Dermis microvascular lymphatic vessel endothelial cell (primary cell): Measurements from ENCODE around the gene PHOX2B. TPM values are rescaled to one million over a fixed set of nuclear protein-coding genes. Genes with fewer than 3 reads are reported as not detected.

Source experiments
- DNase-seq, 2 donors: peaks; one replicate each; pipeline versions ENCODE4 v3.0.0 to v3.0.0-alpha.2; 2010; ENCODE audit warnings: low read depth in 2 of 2
- total RNA-seq: library from RNA; depleted of rRNA; stranded (reverse); fragments of >200 nt; gene quantifications from 2 replicates; pipeline ENCODE4 v1.2.1, GENCODE V29; 2014

The PHOX2B gene
- total RNA-seq, result not detected in 2 replicates

DNA sequence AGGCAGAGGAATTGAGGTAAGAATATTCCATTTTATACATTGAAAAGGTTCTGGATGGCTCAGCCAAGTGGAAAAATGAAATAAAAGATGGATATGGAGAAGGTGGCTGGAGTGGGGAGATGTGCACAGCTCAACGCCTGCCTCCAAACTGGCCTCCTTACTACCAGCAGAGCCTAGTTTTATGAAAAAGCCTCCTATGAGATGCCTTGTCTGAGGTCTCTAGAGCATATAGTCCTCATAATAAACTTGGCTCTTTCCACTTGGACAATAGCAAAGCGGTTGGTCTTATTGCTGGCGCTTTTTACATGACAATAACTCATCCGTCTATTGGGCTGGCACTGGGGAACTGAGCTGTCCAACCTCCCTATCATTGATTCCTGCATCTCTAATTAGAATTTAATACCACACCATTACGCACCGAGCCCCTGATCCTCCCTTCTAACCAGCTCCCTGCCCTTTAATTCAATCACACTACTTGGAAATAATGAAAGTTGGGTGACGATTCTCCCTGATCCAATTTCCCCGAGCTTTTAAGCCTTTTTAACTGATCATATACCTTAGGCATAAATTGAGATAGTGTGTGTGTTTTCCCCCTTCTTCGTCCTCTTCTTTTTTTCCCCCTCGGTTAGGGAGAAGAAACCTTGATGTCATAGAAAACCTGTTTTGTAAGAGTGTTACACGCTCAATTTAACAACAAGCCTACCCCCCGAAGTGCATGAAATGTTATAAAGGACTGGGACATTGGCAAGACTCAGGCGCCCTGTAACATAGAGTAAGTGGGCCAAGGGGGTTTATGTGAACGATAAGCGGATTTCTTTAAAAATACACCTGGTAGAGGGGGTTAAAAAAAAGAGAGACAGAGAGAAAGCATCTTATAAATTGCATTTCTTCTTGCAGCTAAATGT, at the start of gene PHOX2B:
Gene PHOX2B (minus strand): TSS at position 155 of the 905 bp plus-strand sequence. CDS start 115 bp downstream, at position 40.
- DNase-seq, result no peak

GRCh38 chr4:41797260-41797659, 48.7 kb upstream of the PHOX2B start:
- no peak for DNase-seq

GRCh38 chr4:41796545-41797210, 48.2 kb upstream of the PHOX2B start:
- no peak for DNase-seq

DNA sequence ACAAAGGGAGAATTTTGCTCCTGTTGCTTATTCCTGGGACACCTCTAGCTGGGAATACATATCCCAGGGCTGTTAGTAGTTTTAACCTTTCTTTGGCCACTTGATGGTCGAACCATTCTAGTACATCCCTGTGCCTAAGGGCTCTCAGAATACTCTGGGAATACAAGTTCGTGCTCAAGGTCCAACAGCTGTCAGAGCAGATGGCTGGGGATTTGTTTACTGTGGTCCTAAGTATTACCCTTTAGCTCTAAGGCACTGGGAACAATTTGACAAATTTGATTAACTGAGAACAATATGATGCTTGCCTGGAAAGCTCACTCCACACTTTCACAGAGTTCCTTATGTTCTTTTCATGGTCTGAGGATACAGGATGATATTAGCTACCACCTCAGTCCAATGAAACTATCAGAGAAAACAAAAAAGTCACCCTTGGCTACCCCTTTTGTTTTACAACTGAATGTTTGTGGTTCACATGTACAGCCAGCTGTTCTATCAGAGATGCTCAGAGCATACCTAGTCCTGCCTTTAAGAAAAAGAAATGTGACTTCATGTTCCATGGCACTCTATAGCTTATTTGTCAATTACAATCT, 47.4 kb upstream of the PHOX2B start:
- no peak for DNase-seq

GRCh38 chr4:41792166-41792565, 43.6 kb upstream of the PHOX2B start:
- no peak for DNase-seq

- DNase-seq, result no peak
Observed at GRCh38 chr4:41791557-41791956, 43.0 kb upstream of the PHOX2B start.

GRCh38 chr4:41787931-41788330, 39.4 kb upstream of the PHOX2B start:
- DNase-seq, result no peak

- no peak for DNase-seq
Observed at GRCh38 chr4:41785665-41786064, 37.1 kb upstream of the PHOX2B start.

- DNase-seq, result no peak
Observed at GRCh38 chr4:41784191-41784979, 35.9 kb upstream of the PHOX2B start.

GRCh38 chr4:41776466-41776865, 27.9 kb upstream of the PHOX2B start:
- no peak for DNase-seq

DNA sequence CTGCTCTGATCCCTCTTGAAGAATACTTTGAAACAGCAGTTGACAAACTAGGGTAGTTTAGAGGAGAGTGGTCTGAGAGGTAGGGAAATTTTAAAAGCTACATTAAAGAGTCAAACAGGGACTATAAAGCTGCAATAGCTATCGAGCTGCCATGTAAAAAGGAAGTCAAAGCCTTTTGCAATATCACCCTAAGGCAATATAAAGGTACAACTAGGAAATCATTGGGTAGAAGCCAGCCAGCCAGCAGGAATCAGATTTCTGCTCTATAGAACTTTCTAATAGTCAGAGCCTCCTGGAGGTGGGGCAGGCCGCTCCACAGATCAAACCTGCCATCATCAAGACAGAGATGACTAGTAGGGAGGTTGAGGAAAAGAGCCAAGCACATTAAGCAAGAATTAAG, 15.2 kb upstream of the PHOX2B start:
- DNase-seq, result no peak

DNA sequence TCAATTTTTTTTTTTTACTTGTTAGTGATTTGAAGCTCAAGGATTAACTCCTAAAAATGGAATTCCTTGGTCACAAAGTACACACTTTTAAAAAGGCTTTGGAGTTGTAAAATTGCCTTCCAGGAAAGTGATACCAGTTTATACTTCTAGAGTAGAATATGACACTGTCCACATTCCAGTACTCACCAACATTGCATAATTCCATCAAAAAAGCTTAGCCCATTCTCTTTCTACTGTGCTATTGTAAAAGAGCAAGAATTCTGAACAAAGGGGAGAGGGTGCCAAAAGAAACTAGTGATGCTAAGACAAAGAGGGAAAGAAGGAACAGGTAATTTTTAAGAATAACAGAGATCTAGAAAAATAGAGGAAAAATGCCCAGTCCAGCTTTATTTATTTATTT, 10.4 kb upstream of the PHOX2B start:
- no peak for DNase-seq

GRCh38 chr4:41757521-41758156, 9.1 kb upstream of the PHOX2B start:
- peak in 1 of 2 donors; percentile 49 for DNase-seq

DNA sequence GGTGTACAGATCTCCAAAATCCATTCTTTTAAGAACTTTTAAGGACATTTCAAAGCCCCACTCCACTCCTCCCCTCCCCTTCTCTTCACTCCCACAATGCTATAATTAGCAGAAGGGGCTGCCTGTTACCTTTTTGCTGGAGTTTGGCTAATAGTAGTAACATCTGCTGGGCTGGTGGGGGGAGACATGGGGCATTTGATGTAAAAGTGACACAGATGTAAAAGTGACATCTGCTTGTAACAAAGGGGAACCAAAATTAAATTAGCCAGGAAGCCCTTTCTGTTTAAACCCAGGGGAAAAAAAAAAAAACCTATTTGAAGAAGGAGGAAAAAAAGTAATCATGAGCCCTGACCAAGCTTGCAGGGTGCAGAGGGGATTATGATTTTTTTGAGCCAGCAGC, 5.4 kb upstream of the PHOX2B start:
- no peak for DNase-seq

GRCh38 chr4:41752081-41752836, 3.7 kb upstream of the PHOX2B start:
- no peak for DNase-seq

- no peak for DNase-seq
Observed at GRCh38 chr4:41751449-41752061, 3.0 kb upstream of the PHOX2B start.

DNA sequence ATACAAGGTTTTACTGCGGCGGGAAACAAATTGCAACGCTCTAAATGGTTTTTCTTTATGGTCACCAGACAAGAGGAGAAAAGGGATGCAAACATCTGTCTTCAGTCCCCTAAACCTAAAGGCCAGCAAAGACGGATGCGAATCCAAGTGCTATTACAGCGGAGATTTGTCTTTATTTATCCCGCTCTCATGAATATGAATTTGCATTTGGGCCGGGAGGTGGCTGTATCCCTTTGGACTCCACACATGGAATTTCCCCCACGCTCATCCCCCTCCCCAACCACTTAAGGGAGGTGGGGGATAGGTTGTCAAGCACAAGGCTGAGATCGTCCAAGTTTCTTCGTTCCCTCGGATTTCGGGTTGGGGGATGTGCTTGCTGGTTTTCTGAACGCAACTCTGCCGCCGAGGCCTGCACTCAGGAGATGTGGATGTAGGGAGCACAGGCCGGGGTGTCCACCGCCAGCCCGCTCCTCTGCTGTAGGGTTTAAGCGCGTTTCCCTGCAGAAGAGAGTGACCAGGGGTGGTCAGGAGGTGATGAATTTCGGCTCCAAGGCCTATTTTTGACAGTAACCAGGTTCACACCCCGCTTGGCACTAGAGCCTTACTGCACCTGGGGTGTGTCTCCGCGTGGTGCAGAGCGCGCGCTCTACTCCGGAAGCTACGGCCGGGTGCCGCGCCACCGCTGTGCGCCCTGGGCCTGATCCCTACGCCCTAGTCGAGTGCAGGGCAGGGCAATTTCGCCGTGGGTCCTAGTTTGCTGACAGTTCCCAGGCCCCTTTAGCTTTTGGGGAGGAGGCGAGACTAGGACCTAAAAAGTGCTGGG, 2.3 kb upstream of the PHOX2B start:
- DNase-seq, result no peak

DNA sequence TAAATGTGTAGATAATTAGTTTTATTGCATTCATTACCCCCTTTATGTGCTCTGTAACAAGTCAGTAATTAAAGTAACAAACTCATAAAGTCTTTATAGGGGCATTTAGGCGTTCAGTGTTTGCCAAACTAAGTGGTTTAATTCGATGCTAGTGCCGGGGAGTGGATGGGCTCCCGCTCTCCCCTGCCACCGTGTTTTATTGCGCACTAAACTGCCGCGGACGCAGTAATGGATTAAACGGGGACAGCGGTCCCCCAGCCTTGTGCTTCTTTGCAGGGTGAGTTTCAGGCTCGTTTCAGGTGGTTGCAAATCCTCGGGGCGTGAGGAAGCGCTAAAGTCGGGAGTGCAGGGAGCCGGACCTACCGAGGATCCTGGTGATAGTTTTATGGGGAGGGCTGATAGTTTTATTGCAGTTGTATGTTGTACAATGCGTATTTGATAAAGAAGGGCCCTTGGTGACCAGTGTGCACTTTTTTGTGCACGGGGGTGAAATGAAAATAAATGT, 1.6 kb upstream of the PHOX2B start:
- no peak for DNase-seq

DNA sequence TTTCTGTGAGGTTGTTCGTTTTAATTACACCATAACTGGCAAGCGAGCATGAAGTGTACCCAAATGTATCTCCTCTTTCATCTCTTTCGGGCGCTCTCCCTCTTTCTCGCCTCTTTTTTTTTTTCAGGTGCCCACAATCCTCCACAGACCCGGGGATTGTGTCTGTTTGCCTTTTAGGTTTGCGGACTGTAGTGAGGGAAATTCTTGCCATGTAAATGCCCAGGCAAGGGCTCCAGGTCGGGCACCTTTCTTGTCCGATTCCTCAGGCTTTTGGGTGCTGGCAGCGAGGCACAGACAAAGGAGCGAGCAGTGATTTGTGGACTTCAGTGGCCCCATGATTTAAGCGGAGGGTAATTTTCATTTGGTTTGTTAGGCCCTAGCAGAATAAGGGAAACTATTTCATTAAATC, 1.1 kb upstream of the PHOX2B start:
- no peak for DNase-seq
